WTC11 (cell line): ENCODE measurements around the gene CHN1. TPM values are rescaled to one million over a fixed set of nuclear protein-coding genes. Genes with fewer than 3 reads are reported as not detected.

ENCODE experiments used
- ATAC-seq: fragments of 200-7000 bp; cut with Tn5 transposase; 2 replicates; pipeline ENCODE4 v1.10.0; 2021; ENCODE audit warnings: mild to moderate bottlenecking, moderate library complexity
- CTCF ChIA-PET: fragments of 300-600 bp; sonication (Branson Sonifier 250); formaldehyde crosslinking; loops from one replicate; lab custom pipeline; 2021; ENCODE audit warnings: antibody characterized with exemption; lab: Charles Lee
- POLR2A ChIA-PET: fragments of 350-600 bp; sonication (Branson Sonifier 250); formaldehyde crosslinking; loops from one replicate; lab custom pipeline; 2021; ENCODE audit warnings: antibody characterized with exemption; lab: Charles Lee
- DNase-seq: peaks from one replicate; pipeline ENCODE4 v3.0.0; 2021; ENCODE audit warnings: low spot score
- H3K27ac Mint-ChIP-seq: 2 replicates; pipeline ENCODE4 v1.8.0; 2021; ENCODE audit warnings: mixed read lengths
- H3K27me3 Mint-ChIP-seq: 2 replicates; pipeline ENCODE4 v1.8.0; 2021; ENCODE audit warnings: low read depth, mild to moderate bottlenecking, moderate library complexity, mixed read lengths
- H3K36me3 Mint-ChIP-seq: 2 replicates; pipeline ENCODE4 v1.8.0; 2021; ENCODE audit warnings: mixed read lengths
- H3K4me1 Mint-ChIP-seq: 2 replicates; pipeline ENCODE4 v1.8.0; 2022; ENCODE audit warnings: mixed read lengths
- H3K4me3 Mint-ChIP-seq: 2 replicates; pipeline ENCODE4 v1.8.0; 2021; ENCODE audit warnings: mild to moderate bottlenecking, moderate library complexity, mixed read lengths
- H3K9me3 Mint-ChIP-seq: 2 replicates; pipeline ENCODE4 v1.8.0; 2021; ENCODE audit warnings: mixed read lengths
- ATF2 ChIP-seq: sonication (generic); formaldehyde crosslinking; IDR thresholded peaks from 2 replicates; pipeline ENCODE4 v1.8.1; 2022; ENCODE audit warnings: low read depth, missing genetic modification reagents, borderline replicate concordance
- CDX4 ChIP-seq: fragments of 250-450 bp; sonication (Bioruptor Pico); IDR thresholded peaks from 2 replicates; pipeline ENCODE4 v1.9.0; 2021; ENCODE audit warnings: moderate library complexity, mild to moderate bottlenecking, inconsistent platforms, borderline replicate concordance
- E2F5 ChIP-seq: sonication (generic); formaldehyde crosslinking; IDR thresholded peaks from 2 replicates; pipeline ENCODE4 v1.8.1; 2022; ENCODE audit warnings: mild to moderate bottlenecking, moderate library complexity, missing genetic modification reagents
- ERG ChIP-seq: fragments of 250-450 bp; sonication (Bioruptor Pico); IDR thresholded peaks from 2 replicates; pipeline ENCODE4 v1.8.0; 2021; ENCODE audit warnings: mild to moderate bottlenecking
- FOXJ3 ChIP-seq: sonication (generic); formaldehyde crosslinking; IDR thresholded peaks from 2 replicates; pipeline ENCODE4 v1.9.0; 2021; ENCODE audit warnings: missing genetic modification reagents, mild to moderate bottlenecking, borderline replicate concordance
- FOXK1 ChIP-seq: sonication (generic); formaldehyde crosslinking; IDR thresholded peaks from 2 replicates; pipeline ENCODE4 v1.8.0; 2022; ENCODE audit warnings: mild to moderate bottlenecking, moderate library complexity, missing genetic modification reagents
- GRHL2 ChIP-seq: fragments of 250-450 bp; sonication (Bioruptor Pico); IDR thresholded peaks from 2 replicates; pipeline ENCODE4 v1.8.0; 2022; ENCODE audit warnings: mild to moderate bottlenecking, moderate library complexity; ENCODE audit not compliant: insufficient replicate concordance, severe bottlenecking
- JAZF1 ChIP-seq: fragments of 250-450 bp; sonication (Bioruptor Pico); IDR thresholded peaks from 2 replicates; pipeline ENCODE4 v1.9.0; 2021; ENCODE audit warnings: moderate library complexity, mild to moderate bottlenecking, inconsistent platforms
- KAT7 ChIP-seq: sonication (generic); formaldehyde crosslinking; IDR thresholded peaks from 2 replicates; pipeline ENCODE4 v1.8.1; 2023; ENCODE audit warnings: missing genetic modification reagents, mild to moderate bottlenecking, borderline replicate concordance
- PRDM15 ChIP-seq: sonication (generic); formaldehyde crosslinking; IDR thresholded peaks from 2 replicates; pipeline ENCODE4 v1.8.0; 2022; ENCODE audit warnings: missing genetic modification reagents
- TEAD1 ChIP-seq: sonication (generic); formaldehyde crosslinking; IDR thresholded peaks from 2 replicates; pipeline ENCODE4 v1.8.0; 2022; ENCODE audit warnings: mild to moderate bottlenecking, missing genetic modification reagents
- TEAD4 ChIP-seq: sonication (generic); formaldehyde crosslinking; IDR thresholded peaks from 2 replicates; pipeline ENCODE4 v1.8.0; 2022; ENCODE audit warnings: mild to moderate bottlenecking, missing genetic modification reagents
- TP53 ChIP-seq: sonication (generic); formaldehyde crosslinking; IDR thresholded peaks from 2 replicates; pipeline ENCODE4 v1.8.1; 2023; ENCODE audit warnings: mild to moderate bottlenecking, missing genetic modification reagents
- ZNF263 ChIP-seq: sonication (generic); formaldehyde crosslinking; IDR thresholded peaks from 2 replicates; pipeline ENCODE4 v1.8.1; 2022; ENCODE audit warnings: low read depth, mild to moderate bottlenecking, moderate library complexity, missing genetic modification reagents
- ZNF423 ChIP-seq: fragments of 250-450 bp; sonication (Bioruptor Pico); IDR thresholded peaks from 2 replicates; pipeline ENCODE4 v2.1.2; 2022; ENCODE audit warnings: mild to moderate bottlenecking, moderate library complexity
- ZNF671 ChIP-seq: fragments of 250-450 bp; sonication (Bioruptor Pico); IDR thresholded peaks from 2 replicates; pipeline ENCODE4 v1.8.0; 2021; ENCODE audit warnings: mild to moderate bottlenecking
- ZSCAN18 ChIP-seq: fragments of 250-450 bp; sonication (Bioruptor Pico); IDR thresholded peaks from 2 replicates; pipeline ENCODE4 v2.1.2; 2022; ENCODE audit warnings: mild to moderate bottlenecking, moderate library complexity
- total RNA-seq: library from RNA; stranded (reverse); gene quantifications from 3 replicates; pipeline ENCODE4 v1.2.3, GENCODE V29; 2021

Gene CHN1
- total RNA-seq, 1 experiment from 2014 or later = 30.0 TPM

GRCh38 chr2:174902506-174903263 lies 102.5 kb downstream of the CHN1 start:
- no peaks in the 10 kb centered on the region for H3K27me3 Mint-ChIP-seq
- H3K36me3 Mint-ChIP-seq = peaks cover 10% of the 10 kb centered on the region
- POLR2A ChIA-PET = no interaction called here
- no peak for DNase-seq
- CTCF ChIA-PET = interaction anchor here (0.7 to 0.8 kb wide), 2 partner anchors 127 to 131 kb away, joined by 4 to 5 read pairs; no protein-coding TSS in a partner anchor
- ATAC-seq = no peak
- TF ChIP-seq KAT7 (CRISPR knock-in tag) = no peak
- TF ChIP-seq TEAD4 (CRISPR knock-in tag) = no peak
- no peak for TF ChIP-seq GRHL2 (CRISPR knock-in tag)
- peak overlapping the region; percentile 60 for H3K27ac Mint-ChIP-seq
- no peak overlapping the region for H3K4me3 Mint-ChIP-seq
- H3K4me1 Mint-ChIP-seq = peaks cover 26% of the 10 kb centered on the region
- H3K9me3 Mint-ChIP-seq = no peaks in the 10 kb centered on the region

GRCh38 chr2:174901075-174901474 lies 104.1 kb downstream of the CHN1 start:
- Mint-ChIP-seq H3K9me3 (no peaks in the 10 kb centered on the region), H3K36me3 (peaks cover 5% of the 10 kb centered on the region; the same call in 1 of the 2 replicates), H3K27ac (peak overlapping the region; percentile 76), H3K4me1 (peaks cover 26% of the 10 kb centered on the region), H3K4me3 (no peak overlapping the region), H3K27me3 (no peaks in the 10 kb centered on the region)
- no peak for DNase-seq
- POLR2A ChIA-PET = no interaction called here
- peak; percentile 83 for ATAC-seq
- CTCF ChIA-PET = interaction anchor here (0.6 to 1.2 kb wide), 3 partner anchors 14 to 130 kb away, joined by 3 to 4 read pairs (median 4); no protein-coding TSS in a partner anchor
- TF ChIP-seq CDX4 (CRISPR knock-in tag) (no peak), FOXJ3 (CRISPR knock-in tag) (no peak), ERG (no peak), TP53 (CRISPR knock-in tag) (no peak), ZNF671 (CRISPR knock-in tag) (no peak), GRHL2 (CRISPR knock-in tag) (no peak), ZNF423 (no peak), TEAD1 (CRISPR knock-in tag) (no peak), E2F5 (CRISPR knock-in tag) (no peak), ZNF263 (CRISPR knock-in tag) (no peak), JAZF1 (no peak), ATF2 (CRISPR knock-in tag) (no peak), ZSCAN18 (CRISPR knock-in tag) (no peak), PRDM15 (CRISPR knock-in tag) (no peak), FOXK1 (CRISPR knock-in tag) (no peak)
